Prostate gland (tissue), 2 donors: Measurements from ENCODE around the gene SIPA1L3. TPM values are rescaled to one million over a fixed set of nuclear protein-coding genes. Genes with fewer than 3 reads are reported as not detected.
A peak's percentile ranks its signal among the peaks of the same experiment; 100 is the strongest.

Source experiments
- DNase-seq: peaks from one replicate; pipeline ENCODE4 v3.0.0-alpha.2; 2019; ENCODE audit warnings: low spot score
- H3K27ac ChIP-seq, 2 donors: fragments of 200-600 bp; sonication (generic); 2 replicates each; pipeline ENCODE4 v1.5.1; 2017 to 2019
- H3K27me3 ChIP-seq: fragments of 200-600 bp; sonication (generic); replicated peaks from 2 replicates; pipeline ENCODE4 v1.5.1; 2019; ENCODE audit not compliant: insufficient read depth
- H3K36me3 ChIP-seq, 2 donors: fragments of 200-600 bp; sonication (generic); 1 replicate in 1 of 2; 2 replicates in 1 of 2; pipeline versions ENCODE4 v1.5.1 to v1.8.1; 2017 to 2019
- H3K4me1 ChIP-seq: fragments of 200-600 bp; sonication (generic); replicated peaks from 2 replicates; pipeline ENCODE4 v1.5.1; 2019
- H3K4me3 ChIP-seq, 2 donors: fragments of 200-600 bp; sonication (generic); 2 replicates each; pipeline ENCODE4 v1.5.1; 2017 to 2019
- H3K9me3 ChIP-seq: fragments of 200-600 bp; sonication (generic); 2 replicates; pipeline ENCODE4 v1.5.1; 2017
- POLR2A ChIP-seq: fragments of 450-650 bp; IDR thresholded peaks from one replicate; pipeline ENCODE4 v1.6.1; 2016; ENCODE audit warnings: antibody characterized with exemption, mild to moderate bottlenecking
- POLR2AphosphoS5 ChIP-seq: sonication (generic); formaldehyde crosslinking; IDR thresholded peaks from one replicate; pipeline ENCODE4 v1.6.1; 2017; ENCODE audit warnings: antibody characterized with exemption
- WGBS: methylation state at CpG from one replicate; pipeline ENCODE4 v1.1.5; 2018; 5-methylcytosine and 5-hydroxymethylcytosine counted together
- intact Hi-C: fragments of 100-400 bp; cut with DNase I; formaldehyde crosslinking; loops from one replicate; pipeline ENCODE4 v1.14.2; 2022
- total RNA-seq, 2 donors: library from RNA; depleted of rRNA; stranded (reverse); fragments of >200 nt; gene quantifications; one replicate each; pipeline ENCODE4 v1.1.0, GENCODE V29; 2016
- TF ChIP-seq, protein P1 (sequence below), 4 experiments: fragments of 200-600 bp in 2 of 4; fragments of 450-650 bp in 2 of 4; sonication (generic) in 2 of 4; IDR thresholded peaks; 1 replicate in 3 of 4; 2 replicates in 1 of 4; pipeline ENCODE4 v1.5.1; 2016 to 2019; ENCODE audit warnings: antibody characterized with exemption in 4 of 4, mild to moderate bottlenecking in 2 of 4, moderate library complexity in 2 of 4

The SIPA1L3 gene
- total RNA-seq, 2 donors from 2014 or later = 48.8 to 63.5 TPM

DNA sequence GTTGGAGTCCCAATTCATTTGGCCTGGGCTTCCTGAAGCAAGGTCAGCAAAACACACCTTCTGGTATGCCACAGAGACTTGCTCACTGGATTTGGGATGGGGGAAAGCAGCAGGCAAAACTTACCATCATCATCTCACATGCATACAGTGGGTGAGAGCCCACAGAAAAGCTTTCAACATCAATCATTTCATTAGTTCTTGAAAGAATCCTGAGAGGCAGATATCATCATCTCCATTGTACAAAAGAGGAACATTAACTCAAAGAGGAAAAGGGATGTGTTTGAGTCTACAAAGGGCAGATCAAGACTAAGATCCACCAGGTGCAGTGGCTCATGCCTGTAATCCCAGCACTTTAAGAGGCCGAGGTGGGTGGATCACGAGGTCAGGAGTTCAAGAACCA, 7.0 kb upstream of the SIPA1L3 start:
- intact Hi-C loops = loop anchor here (5.0 to 10.0 kb wide), 3 partner anchors 195 to 435 kb away; partner anchors contain the start of genes CATSPERG and DPF1
- no peak for DNase-seq
- TF ChIP-seq, protein P1, sequence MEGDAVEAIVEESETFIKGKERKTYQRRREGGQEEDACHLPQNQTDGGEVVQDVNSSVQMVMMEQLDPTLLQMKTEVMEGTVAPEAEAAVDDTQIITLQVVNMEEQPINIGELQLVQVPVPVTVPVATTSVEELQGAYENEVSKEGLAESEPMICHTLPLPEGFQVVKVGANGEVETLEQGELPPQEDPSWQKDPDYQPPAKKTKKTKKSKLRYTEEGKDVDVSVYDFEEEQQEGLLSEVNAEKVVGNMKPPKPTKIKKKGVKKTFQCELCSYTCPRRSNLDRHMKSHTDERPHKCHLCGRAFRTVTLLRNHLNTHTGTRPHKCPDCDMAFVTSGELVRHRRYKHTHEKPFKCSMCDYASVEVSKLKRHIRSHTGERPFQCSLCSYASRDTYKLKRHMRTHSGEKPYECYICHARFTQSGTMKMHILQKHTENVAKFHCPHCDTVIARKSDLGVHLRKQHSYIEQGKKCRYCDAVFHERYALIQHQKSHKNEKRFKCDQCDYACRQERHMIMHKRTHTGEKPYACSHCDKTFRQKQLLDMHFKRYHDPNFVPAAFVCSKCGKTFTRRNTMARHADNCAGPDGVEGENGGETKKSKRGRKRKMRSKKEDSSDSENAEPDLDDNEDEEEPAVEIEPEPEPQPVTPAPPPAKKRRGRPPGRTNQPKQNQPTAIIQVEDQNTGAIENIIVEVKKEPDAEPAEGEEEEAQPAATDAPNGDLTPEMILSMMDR (IDR thresholded peaks at IDR 0.05) = no peak
- TF ChIP-seq POLR2AphosphoS5 (no peak), POLR2A (no peak)
- Histone ChIP-seq H3K36me3 (no peaks in the 10 kb centered on the region), H3K27ac (no peak overlapping the region), H3K4me1 (no peaks in the 10 kb centered on the region), H3K27me3 (no peaks in the 10 kb centered on the region), H3K4me3 (no peak overlapping the region), H3K9me3 (no peaks in the 10 kb centered on the region)
- 78% methylated on average over 2 of the region's 2 CpGs for WGBS

GRCh38 chr19:37902668-37903067, 4.3 kb upstream of the SIPA1L3 start:
- H3K9me3 ChIP-seq = no peaks in the 10 kb centered on the region
- no peaks in the 10 kb centered on the region for H3K36me3 ChIP-seq
- H3K27me3 ChIP-seq = no peaks in the 10 kb centered on the region
- no peak overlapping the region for H3K4me3 ChIP-seq
- peak; percentile 84 for DNase-seq
- intact Hi-C loops = loop anchor here (5.0 to 10.0 kb wide), 3 partner anchors 192 to 432 kb away; partner anchors contain the start of genes CATSPERG and DPF1
- TF ChIP-seq POLR2A (no peak), POLR2AphosphoS5 (peak; percentile 49)
- TF ChIP-seq, protein P1 (IDR thresholded peaks at IDR 0.05) = peak in 3 of 4 experiments; percentile 77 to 87 (median 79)
- no peak overlapping the region for H3K27ac ChIP-seq
- peaks cover under 1% of the 10 kb centered on the region for H3K4me1 ChIP-seq
- WGBS = 0% methylated on average over 4 of the region's 4 CpGs

GRCh38 chr19:37903096-37903495, 3.9 kb upstream of the SIPA1L3 start:
- DNase-seq = no peak
- 68% methylated on average over 2 of the region's 2 CpGs for WGBS
- Histone ChIP-seq H3K36me3 (no peaks in the 10 kb centered on the region), H3K27ac (no peak overlapping the region), H3K4me1 (peaks cover 4% of the 10 kb centered on the region), H3K9me3 (no peaks in the 10 kb centered on the region), H3K27me3 (no peaks in the 10 kb centered on the region), H3K4me3 (no peak overlapping the region)
- intact Hi-C loops = loop anchor here (5.0 to 10.0 kb wide), 3 partner anchors 192 to 432 kb away; partner anchors contain the start of genes CATSPERG and DPF1
- TF ChIP-seq, protein P1 (IDR thresholded peaks at IDR 0.05) = no peak
- TF ChIP-seq POLR2A (no peak), POLR2AphosphoS5 (no peak)

DNA sequence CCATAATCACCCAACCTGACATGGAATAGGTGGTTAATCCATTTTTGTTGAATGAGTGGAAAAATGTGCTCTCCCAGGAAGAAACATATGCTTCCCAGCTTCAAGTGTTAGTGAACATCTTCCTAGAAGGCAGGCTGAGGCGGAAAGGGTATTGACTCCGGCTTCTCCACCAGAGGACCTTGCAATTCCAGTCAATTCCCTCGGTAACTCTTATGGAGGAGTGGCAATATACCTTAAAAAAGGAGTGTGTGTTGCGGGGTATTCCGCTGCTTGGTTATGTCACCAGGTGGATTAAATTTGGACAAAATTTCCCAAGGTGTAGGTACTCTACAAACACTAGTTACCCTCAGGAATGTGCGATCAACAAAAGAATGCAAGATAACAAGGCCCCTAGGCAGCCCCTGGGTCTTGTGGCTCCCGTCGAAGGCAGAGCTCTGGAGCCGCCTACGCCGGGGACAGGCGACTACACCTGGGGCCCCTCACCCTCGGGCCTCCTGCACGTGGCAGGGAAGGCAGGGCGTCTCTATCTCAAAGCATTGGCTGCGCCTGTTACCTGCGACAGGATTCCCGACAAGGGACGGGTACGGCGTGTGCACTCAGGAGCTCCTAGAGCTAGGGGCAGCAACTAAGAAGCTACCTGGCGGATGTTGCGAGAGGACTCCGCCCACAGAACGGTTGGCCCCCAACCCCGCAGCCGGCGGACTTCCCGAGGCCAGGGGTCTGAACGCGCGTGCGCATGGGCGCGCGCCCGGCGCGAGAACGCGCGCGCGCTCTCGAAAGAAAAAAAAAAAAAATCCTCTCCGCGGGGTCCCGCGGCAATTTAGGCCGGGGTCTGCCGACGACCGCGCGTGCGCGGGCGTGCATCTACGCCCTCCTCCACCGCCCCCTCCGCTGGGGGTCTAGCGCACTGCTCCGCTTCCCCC, 801 bp upstream of the SIPA1L3 start, which contains the start of gene WDR87:
Gene WDR87 (minus strand): TSS at position 649 of the 923 bp plus-strand sequence. CDS start 8,355 bp downstream, outside the sequence.
- Histone ChIP-seq H3K4me3 (peak within 1 kb of the TSS; percentile 62 to 98), H3K27me3 (no peaks in the 10 kb centered on the region), H3K9me3 (no peaks in the 10 kb centered on the region), H3K36me3 (no peaks in the 10 kb centered on the region), H3K27ac (peak within 1 kb of the TSS; percentile 50 to 74), H3K4me1 (peaks cover 7% of the 10 kb centered on the region)
- intact Hi-C loops = loop anchor here (10.0 kb wide), 2 partner anchors 189 to 429 kb away; partner anchors contain the start of gene CATSPERG
- 5% methylated on average over 63 of the region's 63 CpGs for WGBS
- no peak for TF ChIP-seq POLR2A
- TF ChIP-seq, protein P1 (IDR thresholded peaks at IDR 0.05) = peak in 2 of 4 experiments; percentile 9 to 12
- peak; percentile 41 for DNase-seq
